Nephron progenitor cell (in vitro differentiated cells): ENCODE results near the gene PTDSS2.

ENCODE experiments used
- DNase-seq: peaks from one replicate; pipeline ENCODE4 v3.0.0; 2021
- H3K27ac Mint-ChIP-seq: 2 replicates; pipeline ENCODE4 v1.8.0; 2021; ENCODE audit warnings: mild to moderate bottlenecking, moderate library complexity, mixed read lengths
- H3K27me3 Mint-ChIP-seq: 2 replicates; pipeline ENCODE4 v1.8.0; 2021; ENCODE audit warnings: mild to moderate bottlenecking, low read depth, mixed read lengths; ENCODE audit not compliant: poor library complexity
- H3K36me3 Mint-ChIP-seq: 2 replicates; pipeline ENCODE4 v1.8.0; 2021; ENCODE audit warnings: low read depth, mixed read lengths
- H3K4me1 Mint-ChIP-seq: 2 replicates; pipeline ENCODE4 v1.8.0; 2021; ENCODE audit warnings: mixed read lengths
- H3K4me3 Mint-ChIP-seq: 2 replicates; pipeline ENCODE4 v1.8.0; 2021; ENCODE audit warnings: mild to moderate bottlenecking, moderate library complexity, mixed read lengths
- H3K9me3 Mint-ChIP-seq: 2 replicates; pipeline ENCODE4 v1.8.0; 2021; ENCODE audit warnings: mild to moderate bottlenecking, moderate library complexity, mixed read lengths
- TF ChIP-seq, protein P1 (sequence below): fragments of 200-600 bp; sonication (generic); IDR thresholded peaks from 2 replicates; pipeline ENCODE4 v1.5.0; 2021; ENCODE audit warnings: antibody characterized with exemption

Gene PTDSS2

DNA sequence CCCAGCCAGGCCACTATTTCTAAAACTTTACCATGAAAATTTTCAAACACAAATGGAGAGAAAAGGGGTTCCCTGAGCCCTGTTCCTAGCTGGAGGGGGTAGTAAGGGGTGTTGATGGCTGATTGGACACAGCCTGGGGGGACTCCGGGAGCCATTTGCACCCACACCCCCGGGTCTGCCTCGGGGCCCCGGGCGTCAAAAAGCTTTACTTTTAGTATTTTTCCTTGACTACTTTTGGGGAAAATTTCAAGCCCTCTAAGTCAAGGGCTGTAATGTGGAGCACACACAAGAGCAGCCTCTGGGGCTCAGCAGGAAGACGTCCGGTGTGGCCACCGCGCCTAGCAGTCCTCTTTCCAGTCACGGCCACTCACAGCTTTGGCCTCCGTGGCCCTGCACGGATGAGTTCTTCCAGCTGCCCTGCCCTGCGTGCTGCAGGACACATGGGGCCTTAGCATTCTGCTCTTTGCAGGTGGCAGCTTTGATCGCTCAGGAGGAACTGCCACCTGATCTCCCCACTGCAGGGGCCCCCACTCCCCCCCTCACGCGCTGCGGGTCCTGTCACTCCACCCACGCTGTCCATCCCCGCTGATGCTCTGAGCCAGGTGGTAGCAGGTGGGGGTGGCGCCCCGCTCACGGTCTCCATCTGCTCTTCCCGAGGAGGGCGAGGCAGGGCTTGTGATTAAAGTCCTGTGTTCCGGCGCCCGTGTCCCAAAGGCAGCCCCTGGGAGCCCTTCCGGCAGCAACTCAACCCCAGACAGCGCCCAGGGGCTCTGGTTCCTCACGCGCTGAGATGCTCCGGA, 42.5 kb downstream of the PTDSS2 start:
- DNase-seq: no peak
- peaks cover 13% of the 10 kb centered on the region for H3K9me3 Mint-ChIP-seq
- H3K36me3 Mint-ChIP-seq: peaks cover 41% of the 10 kb centered on the region
- H3K4me1 Mint-ChIP-seq: peaks cover 16% of the 10 kb centered on the region
- H3K27ac Mint-ChIP-seq: peak overlapping the region; percentile 84
- H3K4me3 Mint-ChIP-seq: no peak overlapping the region
- TF ChIP-seq, protein P1, sequence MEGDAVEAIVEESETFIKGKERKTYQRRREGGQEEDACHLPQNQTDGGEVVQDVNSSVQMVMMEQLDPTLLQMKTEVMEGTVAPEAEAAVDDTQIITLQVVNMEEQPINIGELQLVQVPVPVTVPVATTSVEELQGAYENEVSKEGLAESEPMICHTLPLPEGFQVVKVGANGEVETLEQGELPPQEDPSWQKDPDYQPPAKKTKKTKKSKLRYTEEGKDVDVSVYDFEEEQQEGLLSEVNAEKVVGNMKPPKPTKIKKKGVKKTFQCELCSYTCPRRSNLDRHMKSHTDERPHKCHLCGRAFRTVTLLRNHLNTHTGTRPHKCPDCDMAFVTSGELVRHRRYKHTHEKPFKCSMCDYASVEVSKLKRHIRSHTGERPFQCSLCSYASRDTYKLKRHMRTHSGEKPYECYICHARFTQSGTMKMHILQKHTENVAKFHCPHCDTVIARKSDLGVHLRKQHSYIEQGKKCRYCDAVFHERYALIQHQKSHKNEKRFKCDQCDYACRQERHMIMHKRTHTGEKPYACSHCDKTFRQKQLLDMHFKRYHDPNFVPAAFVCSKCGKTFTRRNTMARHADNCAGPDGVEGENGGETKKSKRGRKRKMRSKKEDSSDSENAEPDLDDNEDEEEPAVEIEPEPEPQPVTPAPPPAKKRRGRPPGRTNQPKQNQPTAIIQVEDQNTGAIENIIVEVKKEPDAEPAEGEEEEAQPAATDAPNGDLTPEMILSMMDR: no peak
- H3K27me3 Mint-ChIP-seq: peaks cover 2% of the 10 kb centered on the region

DNA sequence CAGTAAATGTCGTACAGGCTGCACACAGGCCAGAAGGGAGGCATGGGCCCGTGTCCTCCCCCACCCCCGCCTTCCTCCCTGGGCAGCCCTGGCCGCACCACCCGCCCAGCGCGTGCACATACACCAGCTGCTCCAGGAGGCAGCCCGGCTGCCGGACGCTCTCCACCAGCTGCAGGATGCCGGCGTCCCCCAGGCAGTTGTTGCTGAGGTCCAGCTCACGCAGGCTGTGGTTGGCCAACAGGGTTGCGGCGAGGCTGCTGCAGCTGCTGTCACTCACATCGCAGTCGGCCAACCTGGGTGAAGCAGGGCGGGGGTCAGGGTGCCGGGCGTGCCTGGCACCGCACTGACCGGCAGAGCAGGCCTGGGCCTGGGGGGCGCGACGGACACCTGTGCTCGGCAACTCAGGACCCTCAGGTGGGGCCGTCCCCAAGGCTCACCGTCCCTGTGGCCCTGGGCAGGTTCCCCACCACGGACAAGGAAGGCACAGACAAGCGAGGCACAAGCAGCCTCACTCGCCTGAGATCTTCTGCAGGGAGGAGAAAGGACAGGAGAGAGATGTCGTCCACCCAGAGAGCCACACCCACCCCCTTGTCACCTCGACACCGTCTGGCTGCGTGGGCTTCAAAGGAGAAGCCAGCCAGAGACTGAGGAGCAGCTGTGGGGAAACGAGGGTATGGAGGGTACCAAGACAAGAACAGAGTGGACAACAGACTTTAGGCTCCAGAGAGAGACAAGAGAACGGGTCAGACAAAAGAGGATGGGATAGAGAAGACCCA, 44.9 kb downstream of the PTDSS2 start:
- Mint-ChIP-seq H3K27ac (peak overlapping the region; percentile 98), H3K9me3 (peaks cover 15% of the 10 kb centered on the region), H3K4me1 (peaks cover 17% of the 10 kb centered on the region), H3K36me3 (peaks cover 56% of the 10 kb centered on the region), H3K27me3 (peaks cover 3% of the 10 kb centered on the region), H3K4me3 (no peak overlapping the region)
- DNase-seq: no peak
- TF ChIP-seq, protein P1: no peak

- H3K27me3 Mint-ChIP-seq: peaks cover 3% of the 10 kb centered on the region
- no peak for DNase-seq
- H3K4me3 Mint-ChIP-seq: no peak overlapping the region
- TF ChIP-seq, protein P1: no peak
- peaks cover 17% of the 10 kb centered on the region for H3K4me1 Mint-ChIP-seq
- peaks cover 56% of the 10 kb centered on the region for H3K36me3 Mint-ChIP-seq
- H3K27ac Mint-ChIP-seq: peak overlapping the region; percentile 98
- H3K9me3 Mint-ChIP-seq: peaks cover 15% of the 10 kb centered on the region
Observed at GRCh38 chr11:495537-495931, 45.5 kb downstream of the PTDSS2 start.

DNA sequence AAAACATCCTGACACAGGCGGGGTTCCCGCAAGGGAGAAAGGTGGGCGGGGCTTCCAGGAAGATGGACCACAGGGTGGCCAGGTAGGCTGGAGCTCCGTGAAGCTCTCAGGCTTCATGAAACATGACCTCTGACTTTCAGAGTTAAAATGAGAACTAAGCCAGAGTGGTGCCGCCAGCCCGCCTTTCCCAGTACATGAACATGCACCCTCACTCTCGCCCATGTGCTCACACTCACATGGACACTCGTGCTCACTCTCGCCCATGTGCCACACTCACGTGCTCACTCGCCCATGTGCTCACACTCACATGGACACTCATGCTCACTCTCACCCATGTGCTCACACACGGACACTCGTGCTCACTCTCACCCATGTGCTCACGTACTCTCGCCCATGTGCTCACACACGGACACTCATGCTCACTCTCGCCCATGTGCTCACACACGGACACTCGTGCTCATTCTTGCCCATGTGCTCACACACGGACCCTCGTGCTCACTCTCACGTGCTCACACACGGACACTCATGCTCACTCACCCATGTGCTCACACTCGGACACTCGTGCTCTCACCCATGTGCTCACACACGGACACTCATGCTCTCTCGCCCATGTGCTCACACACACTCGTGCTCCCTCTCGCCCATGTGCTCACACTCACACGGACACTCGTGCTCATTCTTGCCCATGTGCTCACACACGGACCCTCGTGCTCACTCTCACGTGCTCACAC, 46.9 kb downstream of the PTDSS2 start:
- H3K36me3 Mint-ChIP-seq: peaks cover 53% of the 10 kb centered on the region
- H3K4me1 Mint-ChIP-seq: peaks cover 17% of the 10 kb centered on the region
- DNase-seq: no peak
- TF ChIP-seq, protein P1: no peak
- peaks cover 15% of the 10 kb centered on the region for H3K9me3 Mint-ChIP-seq
- no peak overlapping the region for H3K4me3 Mint-ChIP-seq
- H3K27me3 Mint-ChIP-seq: peaks cover 3% of the 10 kb centered on the region
- H3K27ac Mint-ChIP-seq: peak overlapping the region; percentile 71

DNA sequence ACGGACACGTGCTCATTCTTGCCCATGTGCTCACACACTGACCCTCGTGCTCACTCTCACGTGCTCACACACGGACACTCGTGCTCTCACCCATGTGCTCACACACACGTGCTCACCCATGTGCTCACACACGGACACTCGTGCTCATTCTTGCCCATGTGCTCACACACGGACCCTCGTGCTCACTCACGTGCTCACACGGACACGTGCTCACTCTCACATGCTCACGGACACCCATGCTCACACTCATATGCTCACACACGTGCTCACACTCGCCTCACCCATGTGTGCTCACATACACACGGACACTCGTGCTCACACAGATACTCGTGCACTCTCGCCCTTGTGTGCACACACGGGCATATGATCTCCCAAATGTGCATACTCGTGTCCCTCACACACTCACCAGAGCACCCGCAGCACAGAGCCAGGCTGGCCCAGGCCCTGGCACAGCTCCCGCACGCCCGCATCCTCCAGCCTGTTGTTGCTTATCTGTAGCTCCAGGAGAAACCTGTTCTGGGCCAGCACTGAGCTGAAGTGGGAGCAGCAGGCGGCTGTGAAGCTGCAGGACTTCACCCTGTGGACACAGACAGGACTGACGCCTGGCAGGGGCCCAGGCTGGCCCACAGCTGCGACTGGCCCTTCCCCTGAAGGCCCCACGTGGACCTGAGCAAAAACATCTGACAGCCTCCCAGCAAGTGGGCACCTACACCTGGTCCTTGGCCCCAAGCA, 47.7 kb downstream of the PTDSS2 start:
- peak overlapping the region; percentile 71 for H3K27ac Mint-ChIP-seq
- peaks cover 15% of the 10 kb centered on the region for H3K9me3 Mint-ChIP-seq
- TF ChIP-seq, protein P1: no peak
- no peak overlapping the region for H3K4me3 Mint-ChIP-seq
- no peak for DNase-seq
- H3K27me3 Mint-ChIP-seq: peaks cover 3% of the 10 kb centered on the region
- H3K36me3 Mint-ChIP-seq: peaks cover 50% of the 10 kb centered on the region
- H3K4me1 Mint-ChIP-seq: peaks cover 17% of the 10 kb centered on the region
